HepG2 (cell line): Measurements from ENCODE around the gene MLLT10. TPM values are rescaled to one million over a fixed set of nuclear protein-coding genes. Genes with fewer than 3 reads are reported as not detected.

Experiments used
- ATAC-seq: fragments of 200-7000 bp; cut with Tn5 transposase; 3 replicates; pipeline ENCODE4 v1.9.1; 2020; ENCODE audit warnings: mild to moderate bottlenecking, moderate library complexity
- BruUV-seq: library from RNA; stranded (reverse); fragments of 400-500 nt; replicated peaks from 2 replicates; lab custom pipeline; 2021; lab: Mats Ljungman, UMichigan
- CTCF ChIA-PET: fragments of 300-600 bp; formaldehyde crosslinking; extraction: SDS; loops from one replicate; lab custom pipeline; 2021; ENCODE audit warnings: low total read pairs, inconsistent platforms, low intra/inter-chr PET ratio; lab: Yijun Ruan, JAX
- POLR2A ChIA-PET: fragments of 350-600 bp; sonication (Branson Sonifier 250); formaldehyde crosslinking; loops from one replicate; lab custom pipeline; 2020; ENCODE audit warnings: antibody characterized with exemption, inconsistent platforms; lab: Yijun Ruan, JAX
- DNase-seq: peaks from one replicate; pipeline ENCODE4 v3.0.0-alpha.2; 2015; ENCODE audit warnings: low spot score
- FAIRE-seq: peaks from 3 replicates; lab custom pipeline; 2011; peaks lifted over from hg19 to GRCh38; lab: Jason Lieb, UNC
- H2AFZ ChIP-seq: one replicate; pipeline ENCODE4 v1.6.1; 2011; ENCODE audit warnings: low read length, inconsistent platforms
- H3K27ac ChIP-seq: fragments of 300-600 bp; 3 replicates; pipeline ENCODE4 v1.8.0; 2011; ENCODE audit warnings: mixed run types, mild to moderate bottlenecking, mixed read lengths, low read length, inconsistent platforms; ENCODE audit not compliant: insufficient read depth; ENCODE audit errors: extremely low read length
- H3K27me3 ChIP-seq, 2 experiments: fragments of 200-600 bp in 1 of 2; 2 replicates in 1 of 2; 3 replicates in 1 of 2; pipeline versions ENCODE4 v1.6.0 to v1.8.0; 2011; ENCODE audit warnings: low read length in 2 of 2, mild to moderate bottlenecking in 2 of 2, moderate library complexity in 2 of 2, inconsistent platforms in 1 of 2; ENCODE audit not compliant: insufficient read depth in 2 of 2, control insufficient read depth in 1 of 2
- H3K36me3 ChIP-seq, 2 experiments: fragments of 200-600 bp in 1 of 2; replicated peaks in 1 of 2; 2 replicates in 1 of 2; 3 replicates in 1 of 2; pipeline versions ENCODE4 v1.5.1 to v1.8.0; 2011; ENCODE audit warnings: low read length in 2 of 2, inconsistent platforms in 1 of 2; ENCODE audit not compliant: insufficient read depth in 2 of 2, control insufficient read depth in 1 of 2
- H3K4me1 ChIP-seq: 2 replicates; pipeline ENCODE4 v1.5.1; 2012; ENCODE audit warnings: low read length, inconsistent platforms; ENCODE audit not compliant: insufficient read depth
- H3K4me2 ChIP-seq: 2 replicates; pipeline ENCODE4 v1.6.0; 2011; ENCODE audit warnings: low read depth, low read length, inconsistent platforms
- H3K4me3 ChIP-seq, 3 experiments: fragments of 200-600 bp in 1 of 3; sonication (generic), shearing (Covaris generic) in 1 of 3; replicated peaks in 1 of 3; 2 replicates each; pipeline ENCODE4 v1.5.1; 2011 to 2016; ENCODE audit warnings: low read length in 3 of 3, inconsistent platforms in 2 of 3, low read depth in 2 of 3, mild to moderate bottlenecking in 2 of 3, control low read depth in 1 of 3, mixed read lengths in 1 of 3; ENCODE audit not compliant: insufficient read depth in 1 of 3
- H3K79me2 ChIP-seq: one replicate; pipeline ENCODE4 v1.6.1; 2011; ENCODE audit warnings: low read length, inconsistent platforms; ENCODE audit not compliant: insufficient read depth
- H3K9ac ChIP-seq: 2 replicates; pipeline ENCODE4 v1.6.0; 2011; ENCODE audit warnings: mild to moderate bottlenecking, low read depth, low read length, inconsistent platforms; ENCODE audit not compliant: insufficient read depth
- H3K9me3 ChIP-seq: 2 replicates; pipeline ENCODE4 v1.5.1; 2012; ENCODE audit warnings: mild to moderate bottlenecking, low read length
- H4K20me1 ChIP-seq: 2 replicates; pipeline ENCODE4 v1.6.0; 2011; ENCODE audit warnings: inconsistent platforms, mild to moderate bottlenecking, low read length, moderate library complexity; ENCODE audit not compliant: insufficient read depth
- ARID5B ChIP-seq: IDR thresholded peaks from 2 replicates; pipeline ENCODE4 v1.4.0; 2020; ENCODE audit warnings: mild to moderate bottlenecking, missing genetic modification reagents
- CEBPB ChIP-seq: IDR thresholded peaks from 2 replicates; pipeline ENCODE4 v1.6.1; 2011; ENCODE audit warnings: low read depth, low read length, improper control_type of control experiment, borderline replicate concordance
- HMG20B ChIP-seq: conservative IDR thresholded peaks from 2 replicates; pipeline ENCODE4 v1.6.1; 2016; ENCODE audit warnings: missing genetic modification reagents, missing compliant biosample characterization
- HNF4A ChIP-seq: sonication (generic); formaldehyde crosslinking; IDR thresholded peaks from 2 replicates; pipeline ENCODE4 v1.4.0; 2020; ENCODE audit warnings: missing genetic modification reagents
- MAFF ChIP-seq: IDR thresholded peaks from 2 replicates; pipeline ENCODE4 v1.6.1; 2011; ENCODE audit warnings: low read depth, low read length, improper control_type of control experiment
- MAFK ChIP-seq, 2 experiments: IDR thresholded peaks in 1 of 2; conservative IDR thresholded peaks in 1 of 2; 2 replicates each; pipeline ENCODE4 v1.6.1; 2011; ENCODE audit warnings: improper control_type of control experiment in 2 of 2, low read length in 2 of 2
- SOX5 ChIP-seq: IDR thresholded peaks from 2 replicates; pipeline ENCODE4 v1.6.1; 2016; ENCODE audit warnings: borderline replicate concordance
- ZNF354B ChIP-seq: sonication (generic); formaldehyde crosslinking; IDR thresholded peaks from 2 replicates; pipeline ENCODE4 v1.8.0; 2022; ENCODE audit warnings: mild to moderate bottlenecking, missing genetic modification reagents
- in situ Hi-C: cut with HindIII; loops from 2 replicates; pipeline ENCODE4 v1.10.0; 2017; ENCODE audit warnings: low pct_unique_long_range_greater_than_20kb; ENCODE audit not compliant: extremely low pct_ligation_motif_present
- intact Hi-C: fragments of 100-400 bp; cut with micrococcal nuclease; formaldehyde crosslinking; loops from one replicate; pipeline ENCODE4 v1.10.0; 2022; ENCODE audit not compliant: unreplicated experiment
- polyA plus RNA-seq, 8 experiments: library from polyadenylated mRNA; depleted of rRNA in 3 of 8; stranded (reverse) in 7 of 8; unstranded in 1 of 8; fragments of >200 nt; fragmentation: Illumina TruSeq in 4 of 8; extraction: Trizol in 4 of 8; gene quantifications; 2 replicates each; pipeline versions ENCODE4 v1.2.1 to v1.2.3, GENCODE V29; 2011 to 2016; ENCODE audit warnings: low read depth in 4 of 8, missing spikeins in 1 of 8, mixed read lengths in 1 of 8; ENCODE audit not compliant: insufficient read depth in 1 of 8
- total RNA-seq, 5 experiments: library from RNA; depleted of rRNA; stranded (reverse); fragments of >200 nt; fragmentation: Illumina TruSeq; extraction: Trizol; gene quantifications; 2 replicates each; pipeline ENCODE4 v1.2.3, GENCODE V29; 2016; ENCODE audit warnings: low read depth in 1 of 5
- TF ChIP-seq, protein P1 (sequence below): sonication (generic); formaldehyde crosslinking; IDR thresholded peaks from 2 replicates; pipeline ENCODE4 v1.4.0; 2020; ENCODE audit warnings: missing genetic modification reagents, borderline replicate concordance

MLLT10 gene
- total and polyA plus RNA-seq, 2 of the 13 experiments (the other 11 are each of a cell fraction or from before 2014, with no cell fraction given) = 51.3 to 84.1 TPM

- TF ChIP-seq, protein P1, sequence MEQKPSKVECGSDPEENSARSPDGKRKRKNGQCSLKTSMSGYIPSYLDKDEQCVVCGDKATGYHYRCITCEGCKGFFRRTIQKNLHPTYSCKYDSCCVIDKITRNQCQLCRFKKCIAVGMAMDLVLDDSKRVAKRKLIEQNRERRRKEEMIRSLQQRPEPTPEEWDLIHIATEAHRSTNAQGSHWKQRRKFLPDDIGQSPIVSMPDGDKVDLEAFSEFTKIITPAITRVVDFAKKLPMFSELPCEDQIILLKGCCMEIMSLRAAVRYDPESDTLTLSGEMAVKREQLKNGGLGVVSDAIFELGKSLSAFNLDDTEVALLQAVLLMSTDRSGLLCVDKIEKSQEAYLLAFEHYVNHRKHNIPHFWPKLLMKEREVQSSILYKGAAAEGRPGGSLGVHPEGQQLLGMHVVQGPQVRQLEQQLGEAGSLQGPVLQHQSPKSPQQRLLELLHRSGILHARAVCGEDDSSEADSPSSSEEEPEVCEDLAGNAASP (CRISPR knock-in tag) = no peak
- TF ChIP-seq CEBPB (peak; percentile 89), SOX5 (CRISPR knock-in tag) (peak; percentile 18; the same call in 1 of the 2 replicates), HNF4A (CRISPR knock-in tag) (peak; percentile 72), ARID5B (CRISPR knock-in tag) (peak; percentile 84)
Observed at GRCh38 chr10:21584834-21585530, 51.0 kb downstream of the MLLT10 start (continued).

DNA sequence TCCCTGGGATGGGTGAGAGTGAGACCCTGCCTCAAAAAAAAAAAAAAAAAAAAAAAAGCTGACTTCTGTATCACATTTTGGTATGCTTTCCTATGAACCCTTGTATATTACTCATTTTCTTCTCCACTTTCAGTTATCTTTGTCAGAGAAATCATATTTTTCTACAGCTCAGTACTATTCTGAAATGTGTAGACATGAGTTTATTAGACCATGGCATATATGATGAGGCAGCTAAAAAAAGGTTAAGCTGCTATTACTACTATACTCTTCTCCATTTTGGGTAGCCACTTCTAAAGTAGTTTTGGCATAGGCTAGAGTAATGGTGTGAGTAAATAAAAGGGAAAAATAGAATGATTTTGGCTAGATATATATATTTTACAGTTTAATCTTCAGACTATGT, 53.4 kb downstream of the MLLT10 start:
- in situ Hi-C loops = no loop called here
- H3K4me2 ChIP-seq = no peak overlapping the region
- TF ChIP-seq ZNF354B (no peak), HMG20B (CRISPR knock-in tag) (no peak), MAFF (peak; percentile 62; the same call in 1 of the 2 replicates), MAFK (conservative IDR thresholded peaks at IDR 0.05 in 1 of 2, IDR thresholded peaks at IDR 0.05 in 1 of 2; ENCODE audit: low read length in 2 of 2) (peak; percentile 39 to 76)
- peaks cover 14 to 48% of the 10 kb centered on the region in 2 experiments for H3K36me3 ChIP-seq
- intact Hi-C loops = no loop called here
- peaks cover 62% of the 10 kb centered on the region for H3K79me2 ChIP-seq
- H3K9me3 ChIP-seq = no peaks in the 10 kb centered on the region
- DNase-seq = no peak
- CTCF ChIA-PET = no interaction called here
- H3K27ac ChIP-seq = no peak overlapping the region
- H3K27me3 ChIP-seq = no peaks in the 10 kb centered on the region
- H3K4me1 ChIP-seq = peaks cover 12% of the 10 kb centered on the region
- H4K20me1 ChIP-seq = peaks cover 14% of the 10 kb centered on the region; the same call in 1 of the 2 replicates
- no peak overlapping the region for H2AFZ ChIP-seq
- FAIRE-seq = no peak
- BruUV-seq = no TSS peak
- POLR2A ChIA-PET = interaction anchor here (0.9 kb wide), 1 partner anchor 60 kb away, joined by 3 read pairs; no protein-coding TSS in a partner anchor
- no peak overlapping the region for H3K4me3 ChIP-seq
- no peak for ATAC-seq
- H3K9ac ChIP-seq = no peak overlapping the region
